Skeletal muscle satellite cell (primary cell): ENCODE results near the gene SPNS2.

Source experiments
- H3K27me3 ChIP-seq: 2 replicates; pipeline ENCODE4 v1.7.0; 2013; ENCODE audit warnings: low read length; ENCODE audit not compliant: control insufficient read depth, insufficient read depth
- H3K36me3 ChIP-seq: 2 replicates; pipeline ENCODE4 v1.7.0; 2013; ENCODE audit warnings: mild to moderate bottlenecking, control low read depth, low read length; ENCODE audit not compliant: insufficient read depth
- H3K4me1 ChIP-seq: 2 replicates; pipeline ENCODE4 v1.7.0; 2013; ENCODE audit warnings: low read length; ENCODE audit not compliant: control insufficient read depth, insufficient read depth
- H3K4me2 ChIP-seq: 2 replicates; pipeline ENCODE4 v1.7.0; 2013; ENCODE audit warnings: mild to moderate bottlenecking, low read length
- H3K4me3 ChIP-seq: 2 replicates; pipeline ENCODE4 v1.7.0; 2013; ENCODE audit warnings: low read length
- H3K9ac ChIP-seq: 2 replicates; pipeline ENCODE4 v1.7.0; 2013; ENCODE audit warnings: mild to moderate bottlenecking, low read depth, low read length, moderate library complexity
- H3K9me3 ChIP-seq: replicated peaks from 2 replicates; pipeline ENCODE4 v1.7.0; 2013; ENCODE audit warnings: mild to moderate bottlenecking, control low read depth, low read length

SPNS2 gene

DNA sequence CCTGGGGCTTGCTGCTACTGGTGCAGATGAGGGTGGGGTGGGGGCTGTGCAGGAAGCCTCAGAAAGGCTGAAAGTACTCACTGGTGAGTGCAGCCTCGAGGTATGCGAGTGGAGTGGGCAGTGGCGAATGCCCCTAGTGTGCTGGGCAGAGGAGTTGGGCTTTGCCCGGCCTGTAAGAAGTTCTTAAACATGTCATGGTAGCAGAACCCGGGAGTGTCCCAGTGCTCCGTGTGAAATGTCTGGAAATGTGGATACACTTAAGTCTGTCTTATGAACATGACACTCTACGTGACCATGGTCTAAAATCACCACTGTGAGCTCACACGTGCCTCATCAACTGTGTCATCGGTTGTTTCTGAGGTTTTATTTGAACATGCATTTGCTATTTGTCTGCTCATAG is 87.4 kb downstream of the SPNS2 start:
- Histone ChIP-seq H3K9me3 (no peaks in the 10 kb centered on the region), H3K9ac (no peak overlapping the region), H3K27me3 (peaks cover 84% of the 10 kb centered on the region), H3K4me1 (no peaks in the 10 kb centered on the region), H3K36me3 (no peaks in the 10 kb centered on the region), H3K4me2 (no peak overlapping the region), H3K4me3 (no peak overlapping the region)

- H3K4me3 ChIP-seq: no peak overlapping the region
- H3K4me1 ChIP-seq: no peaks in the 10 kb centered on the region
- no peaks in the 10 kb centered on the region for H3K36me3 ChIP-seq
- H3K27me3 ChIP-seq: peaks cover 82% of the 10 kb centered on the region
- no peak overlapping the region for H3K4me2 ChIP-seq
- H3K9me3 ChIP-seq: no peaks in the 10 kb centered on the region
- H3K9ac ChIP-seq: no peak overlapping the region
These were observed 88.5 kb downstream of the SPNS2 start for GRCh38 chr17:4587195-4587594.

DNA sequence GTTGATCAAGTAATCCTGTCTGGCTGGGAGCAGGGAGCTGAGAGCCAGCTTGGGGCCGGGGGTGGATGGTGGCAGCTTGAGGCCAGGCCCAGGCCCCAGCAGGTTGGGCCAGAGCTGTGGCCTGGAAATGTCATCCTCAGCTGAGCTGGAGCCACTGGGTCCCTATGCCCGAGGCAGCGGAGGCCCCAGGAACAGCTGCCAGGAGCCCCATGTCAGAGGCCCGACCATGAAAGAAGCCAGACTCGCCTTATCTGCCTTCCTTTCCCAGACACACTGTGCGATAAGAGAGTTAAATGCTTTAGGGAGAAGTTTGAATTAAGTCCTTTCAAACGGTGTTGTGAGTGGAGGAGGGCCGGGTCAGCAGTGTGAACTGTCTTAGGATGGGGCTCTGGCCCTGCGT is 89.1 kb downstream of the SPNS2 start:
- Histone ChIP-seq H3K27me3 (peaks cover 82% of the 10 kb centered on the region), H3K4me2 (no peak overlapping the region), H3K36me3 (no peaks in the 10 kb centered on the region), H3K4me3 (no peak overlapping the region), H3K9me3 (no peaks in the 10 kb centered on the region), H3K9ac (no peak overlapping the region), H3K4me1 (no peaks in the 10 kb centered on the region)

DNA sequence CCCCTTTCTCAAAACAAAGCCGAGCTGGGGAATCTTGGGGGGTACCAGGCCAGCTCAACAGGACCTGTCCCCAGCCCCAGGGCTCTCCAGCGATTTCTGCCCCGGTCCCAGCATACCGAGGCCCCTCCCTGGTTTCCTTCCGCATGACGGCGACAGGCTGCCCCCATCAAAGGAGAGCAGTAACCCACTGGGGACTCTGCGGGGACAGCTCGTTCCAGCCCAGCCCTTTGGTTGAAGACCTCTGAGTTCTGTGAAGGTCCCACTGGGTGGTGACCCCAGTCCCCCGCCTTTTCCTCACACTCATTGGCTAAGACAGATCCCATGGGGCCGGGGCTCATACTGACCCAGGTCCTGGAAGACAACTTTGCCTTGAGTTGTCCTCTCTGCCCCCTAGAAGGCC is 89.7 kb downstream of the SPNS2 start:
- Histone ChIP-seq H3K27me3 (peaks cover 79% of the 10 kb centered on the region), H3K4me2 (no peak overlapping the region), H3K36me3 (no peaks in the 10 kb centered on the region), H3K9ac (no peak overlapping the region), H3K4me3 (no peak overlapping the region), H3K4me1 (no peaks in the 10 kb centered on the region), H3K9me3 (no peaks in the 10 kb centered on the region)
